NOMO-1 treated with dmso at 0.1 percent for 144 hours (cell line): ENCODE measurements around the gene MILR1.
"Not testable (repeated sequence)": the region's sequence is repeated elsewhere in the genome, so short reads cannot be mapped to it uniquely, and the experiment has no call there.

Experiments
- DNase-seq: peaks from one replicate; lab custom pipeline; 2025; ENCODE audit not compliant: unreplicated experiment; lab: John Stamatoyannopoulos, UW

Gene MILR1

GRCh38 chr17:64470625-64471024 is 21.7 kb downstream of the MILR1 start:
- no peak for DNase-seq

- DNase-seq = no peak
Observed at GRCh38 chr17:64471440-64471839, 22.5 kb downstream of the MILR1 start.

DNA sequence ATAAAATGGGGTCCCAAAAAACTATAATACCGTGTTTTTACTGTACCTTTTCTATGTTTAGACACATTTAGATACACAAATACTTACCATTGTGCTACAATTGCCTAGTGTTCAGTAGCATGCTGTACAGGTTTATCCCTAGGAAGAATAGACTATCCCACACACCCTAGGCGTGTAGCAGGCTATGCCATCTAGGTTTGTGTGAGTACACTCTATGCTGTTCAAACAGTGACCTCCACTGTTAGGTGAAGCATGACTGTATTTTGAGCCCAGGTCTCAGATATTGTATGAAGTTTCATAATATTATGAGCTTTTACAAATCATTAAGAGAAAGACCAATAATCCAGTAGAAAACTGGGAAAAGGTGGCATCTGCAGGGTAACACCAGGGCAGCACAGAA is 23.6 kb downstream of the MILR1 start:
- no peak for DNase-seq

DNA sequence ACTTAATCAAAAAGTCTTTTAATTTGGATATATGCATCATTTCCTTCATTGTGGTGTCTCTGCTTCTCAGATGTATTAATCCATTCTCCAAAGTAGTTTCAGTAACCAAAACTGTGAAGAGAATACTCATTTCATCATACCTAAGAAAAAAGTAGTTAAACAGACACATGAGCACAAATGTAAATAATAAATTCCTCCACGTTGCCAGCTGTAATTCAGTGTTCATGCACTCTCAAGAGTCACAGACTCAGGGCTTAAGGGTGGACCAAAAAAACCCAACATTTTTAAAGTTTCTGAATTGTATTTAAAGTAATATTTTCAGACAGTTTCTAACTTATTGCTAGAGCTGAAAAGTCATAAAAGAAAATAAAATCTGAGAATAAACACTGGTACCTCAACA is 28.9 kb downstream of the MILR1 start:
- no peak for DNase-seq

GRCh38 chr17:64480951-64481350 is 32.0 kb downstream of the MILR1 start:
- no peak for DNase-seq

GRCh38 chr17:64484380-64484779 is 35.5 kb downstream of the MILR1 start:
- no peak for DNase-seq

DNA sequence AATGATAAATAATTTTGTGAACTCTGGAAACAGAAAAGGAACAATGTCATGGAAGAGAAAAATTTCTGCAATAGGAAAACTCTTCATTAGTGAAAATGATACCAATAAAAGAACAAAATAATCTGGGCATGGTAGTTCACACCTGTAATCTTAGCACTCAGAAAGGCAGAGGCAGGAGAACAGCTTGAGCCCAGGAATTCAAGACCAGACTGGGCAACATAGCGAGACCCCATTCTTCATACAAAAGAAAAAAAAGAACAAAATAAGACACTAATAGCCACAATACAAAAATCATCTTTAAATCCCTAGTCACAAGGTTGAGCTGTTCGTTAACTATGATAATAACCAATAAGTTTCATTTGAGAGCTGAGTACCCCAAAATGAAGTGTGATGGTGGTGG is 39.4 kb downstream of the MILR1 start:
- DNase-seq = no peak

- DNase-seq = peak; percentile 36
Observed at GRCh38 chr17:64491034-64491860, 42.3 kb downstream of the MILR1 start.

- no peak for DNase-seq
Observed at GRCh38 chr17:64491994-64492393, 43.1 kb downstream of the MILR1 start.

DNA sequence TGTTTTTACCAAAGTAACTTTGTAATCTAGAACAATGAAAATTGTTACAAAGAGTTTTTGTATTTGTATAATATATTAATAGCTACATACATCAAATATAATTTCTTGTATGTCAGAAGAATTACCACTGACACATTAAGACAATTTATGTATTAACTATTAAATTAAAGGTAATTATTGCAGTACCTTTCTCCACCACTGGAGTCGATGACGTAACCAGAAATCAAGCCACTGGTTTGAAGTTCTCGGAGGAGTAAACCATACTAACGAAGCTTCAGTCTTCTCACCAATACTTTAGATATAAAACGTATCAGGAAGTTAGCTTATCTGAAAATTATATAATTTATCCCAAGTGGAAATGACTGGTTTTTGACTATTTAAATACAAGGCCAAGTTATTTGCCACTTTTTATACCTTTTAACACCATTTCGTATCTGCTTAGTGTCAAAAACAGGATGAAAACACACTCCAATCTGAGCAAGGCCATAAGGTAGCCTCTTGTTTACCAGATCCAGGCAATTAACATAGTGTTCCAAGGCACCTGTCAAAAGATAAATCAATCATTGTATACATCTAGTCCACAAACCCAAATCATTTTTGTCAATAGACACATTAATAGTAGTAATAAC is 43.7 kb downstream of the MILR1 start:
- no peak for DNase-seq

GRCh38 chr17:64494121-64494520 is 45.2 kb downstream of the MILR1 start:
- no peak for DNase-seq

DNA sequence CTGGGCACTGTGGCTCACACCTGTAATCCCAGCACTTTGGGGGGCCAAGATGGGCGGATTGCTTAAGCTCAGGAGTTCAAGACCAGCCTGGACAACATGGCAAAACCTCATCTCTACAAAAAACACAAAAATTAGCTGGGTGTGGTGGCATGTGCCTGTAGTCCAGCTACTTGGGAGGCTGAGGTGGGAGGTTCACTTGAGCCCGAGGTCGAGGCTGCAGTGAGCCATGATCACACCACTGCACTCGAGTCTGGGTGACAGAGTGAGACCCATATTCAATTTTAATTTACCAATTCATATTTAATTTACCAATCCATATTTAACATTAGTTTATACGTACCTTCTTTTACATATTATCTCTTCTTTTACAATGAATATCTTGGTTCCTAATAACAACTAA is 46.4 kb downstream of the MILR1 start:
- DNase-seq = not testable (repeated sequence)

DNA sequence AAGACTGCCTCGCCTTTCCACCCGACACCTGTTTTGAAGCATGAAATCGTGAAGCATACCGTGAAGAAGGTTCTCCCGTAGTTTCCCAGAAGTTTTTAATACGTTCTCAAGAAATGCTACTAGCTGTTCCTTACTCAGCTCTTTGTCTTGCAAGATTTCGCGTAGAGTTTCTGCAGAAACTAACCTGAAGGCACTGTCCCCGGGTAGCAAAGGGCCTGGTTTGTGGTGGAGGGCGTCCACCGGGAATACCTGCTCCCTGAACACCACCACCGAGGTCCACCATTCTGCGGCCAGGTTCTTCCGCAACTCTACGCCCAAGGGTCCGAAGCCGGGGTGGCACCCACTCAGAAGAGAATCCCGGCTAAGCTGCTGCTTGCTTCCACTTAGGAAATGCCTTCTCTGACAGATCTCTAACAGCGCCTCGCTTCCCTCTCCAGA is 47.5 kb downstream of the MILR1 start:
- DNase-seq = no peak

GRCh38 chr17:64496786-64497564 is 48.1 kb downstream of the MILR1 start, which contains the start of gene POLG2:
Gene POLG2, minus strand, starts transcription at chr17:64497054. Its CDS starts 86 bp downstream, at chr17:64496968.
- peak; percentile 90 for DNase-seq

DNA sequence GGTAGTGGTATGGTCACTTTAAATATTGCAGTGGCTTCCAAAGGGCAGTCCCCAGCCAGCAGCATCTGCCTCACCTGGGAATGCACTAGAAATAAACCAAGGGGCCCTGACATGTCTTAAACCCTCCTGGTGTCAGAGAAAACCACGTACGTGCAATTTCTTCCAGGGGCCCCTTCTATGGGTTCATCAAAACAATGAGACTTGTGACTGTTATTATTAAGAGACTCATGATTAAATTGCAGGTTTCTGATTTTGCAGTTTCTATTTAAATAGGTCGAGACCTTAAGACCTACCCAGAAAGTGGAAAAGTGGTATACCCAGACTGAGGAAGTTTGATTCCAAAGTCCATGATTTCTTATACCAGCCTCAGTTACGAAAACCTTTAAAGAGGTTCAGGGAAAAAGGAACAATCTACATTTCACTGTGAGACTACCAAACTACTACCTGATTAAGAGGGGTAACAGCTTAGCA is 48.7 kb downstream of the MILR1 start:
- no peak for DNase-seq

DNA sequence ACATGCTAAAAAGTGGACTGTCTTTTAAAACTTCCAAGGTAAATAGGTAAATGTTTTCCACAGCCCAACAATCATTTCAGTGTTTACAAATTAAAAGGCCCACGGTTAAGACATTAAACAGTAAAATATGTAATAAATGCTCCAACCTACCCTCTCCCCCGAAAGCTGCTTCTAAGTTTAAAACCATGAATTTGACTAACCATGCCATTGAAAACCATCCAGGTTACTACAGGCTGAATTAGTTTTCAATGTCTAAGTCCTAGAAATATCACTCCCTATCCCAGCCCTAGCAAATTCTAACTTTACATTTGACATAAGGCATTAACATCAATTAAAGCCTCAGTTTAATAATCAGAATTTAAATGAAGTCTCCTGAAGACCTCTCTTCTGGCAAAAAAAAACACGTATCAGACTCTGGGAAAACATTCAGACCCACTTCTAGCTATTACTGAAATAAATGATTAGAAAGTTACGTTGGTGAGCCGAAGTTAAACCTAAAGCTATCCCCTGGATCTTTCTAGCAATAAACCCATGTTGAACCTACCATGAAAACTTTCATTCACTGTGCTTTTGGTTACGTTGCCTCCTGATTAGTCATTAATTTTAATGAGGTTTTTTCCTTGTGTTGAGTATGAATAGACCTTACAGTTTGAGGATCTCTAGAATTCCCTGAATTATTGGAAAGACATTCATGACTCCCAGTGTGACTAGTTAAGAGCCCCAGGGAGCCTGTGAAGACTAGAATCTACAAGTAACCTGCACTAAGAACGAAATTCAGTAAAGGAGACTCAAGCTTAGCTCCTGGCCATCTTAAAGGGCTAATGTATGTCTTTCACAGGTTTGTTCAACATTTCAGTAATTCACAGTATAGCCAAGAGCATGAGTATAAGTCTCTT is 49.6 kb downstream of the MILR1 start:
- DNase-seq = no peak

- DNase-seq = no peak
Observed at GRCh38 chr17:64499805-64500486, 51.0 kb downstream of the MILR1 start.

GRCh38 chr17:64500487-64500859 is 51.6 kb downstream of the MILR1 start:
- no peak for DNase-seq

- DNase-seq = no peak
Observed at GRCh38 chr17:64500862-64501765, 52.2 kb downstream of the MILR1 start.
